H1 (cell line): ENCODE results near the gene GRID1. TPM values are rescaled to one million over a fixed set of nuclear protein-coding genes. Genes with fewer than 3 reads are reported as not detected.

Source experiments
- CTCF ChIA-PET: fragments of 300-600 bp; sonication (Branson Sonifier 250); formaldehyde crosslinking; loops from one replicate; lab custom pipeline; 2021; ENCODE audit not compliant: partially characterized antibody; lab: Charles Lee
- POLR2A ChIA-PET: fragments of 300-600 bp; sonication (Branson Sonifier 250); formaldehyde crosslinking; loops from one replicate; lab custom pipeline; 2021; ENCODE audit warnings: inconsistent platforms; ENCODE audit not compliant: partially characterized antibody; lab: Charles Lee
- DNase-seq, 2 experiments: peaks; one replicate each; pipeline versions ENCODE4 v3.0.0 to v3.0.0-alpha.2; 2010 to 2022; ENCODE audit warnings: low spot score in 2 of 2, low read depth in 1 of 2, mixed read lengths in 1 of 2
- FAIRE-seq: peaks from 2 replicates; lab custom pipeline; 2011; peaks lifted over from hg19 to GRCh38; lab: Jason Lieb, UNC
- H2AFZ ChIP-seq: 2 replicates; pipeline ENCODE4 v1.8.1; 2012; ENCODE audit warnings: low read length, inconsistent platforms
- H2AK5ac ChIP-seq: 2 replicates; pipeline ENCODE4 v1.6.1; 2013; ENCODE audit warnings: low read depth, low read length
- H2BK120ac ChIP-seq: replicated peaks from 2 replicates; pipeline ENCODE3; 2013; ENCODE audit warnings: low read depth, low read length, inconsistent platforms
- H2BK12ac ChIP-seq: 2 replicates; pipeline ENCODE4 v1.6.1; 2013; ENCODE audit warnings: low read depth, low read length
- H2BK15ac ChIP-seq: 2 replicates; pipeline ENCODE4 v1.6.1; 2013; ENCODE audit warnings: low read length
- H2BK20ac ChIP-seq: 2 replicates; pipeline ENCODE4 v1.6.1; 2013; ENCODE audit warnings: low read length
- H2BK5ac ChIP-seq: 2 replicates; pipeline ENCODE4 v1.6.1; 2013; ENCODE audit warnings: low read depth, low read length
- H3K14ac ChIP-seq: 2 replicates; pipeline ENCODE4 v1.6.1; 2013; ENCODE audit warnings: inconsistent platforms; ENCODE audit not compliant: insufficient read length
- H3K18ac ChIP-seq: 2 replicates; pipeline ENCODE4 v1.6.1; 2013; ENCODE audit warnings: low read length; ENCODE audit errors: extremely low read depth
- H3K23ac ChIP-seq: 2 replicates; pipeline ENCODE4 v1.6.1; 2013; ENCODE audit warnings: inconsistent platforms; ENCODE audit not compliant: insufficient read length
- H3K23me2 ChIP-seq: 2 replicates; pipeline ENCODE4 v1.6.1; 2013; ENCODE audit warnings: low read depth, low read length
- H3K27ac ChIP-seq: 2 replicates; pipeline ENCODE4 v1.6.1; 2011; ENCODE audit warnings: low read depth, low read length, inconsistent platforms
- H3K27me3 ChIP-seq, 4 experiments: replicated peaks in 1 of 4; 1 replicate in 1 of 4; 2 replicates in 3 of 4; pipeline versions ENCODE4 v1.6.1 to v1.8.1; 2011 to 2013; ENCODE audit warnings: low read length in 3 of 4, mild to moderate bottlenecking in 3 of 4, inconsistent platforms in 2 of 4, mixed read lengths in 2 of 4, moderate library complexity in 1 of 4; ENCODE audit not compliant: control insufficient read depth in 3 of 4, insufficient read depth in 3 of 4; ENCODE audit errors: extremely low read depth in 1 of 4
- H3K36me3 ChIP-seq, 4 experiments: 2 replicates each; pipeline versions ENCODE4 v1.6.1 to v1.8.1; 2011 to 2013; ENCODE audit warnings: mild to moderate bottlenecking in 4 of 4, low read length in 3 of 4, moderate library complexity in 2 of 4, control low read depth in 1 of 4, inconsistent platforms in 1 of 4; ENCODE audit not compliant: insufficient read depth in 4 of 4, control insufficient read depth in 2 of 4
- H3K4ac ChIP-seq: replicated peaks from 2 replicates; pipeline ENCODE3; 2013; ENCODE audit warnings: low read length, low read depth, mixed read lengths, inconsistent platforms; ENCODE audit not compliant: insufficient read length
- H3K4me1 ChIP-seq, 4 experiments: replicated peaks in 1 of 4; 1 replicate in 1 of 4; 2 replicates in 3 of 4; pipeline versions ENCODE4 v1.6.1 to v1.8.1; 2011 to 2013; ENCODE audit warnings: low read length in 3 of 4, inconsistent platforms in 2 of 4, mixed read lengths in 1 of 4; ENCODE audit not compliant: insufficient read depth in 4 of 4, control insufficient read depth in 3 of 4
- H3K4me2 ChIP-seq, 2 experiments: 2 replicates each; pipeline versions ENCODE4 v1.6.1 to v1.8.1; 2011 to 2013; ENCODE audit warnings: low read depth in 2 of 2, low read length in 2 of 2, control low read depth in 1 of 2, inconsistent platforms in 1 of 2, mild to moderate bottlenecking in 1 of 2; ENCODE audit not compliant: insufficient read depth in 1 of 2
- H3K4me3 ChIP-seq, 4 experiments: fragments of 200-600, 300-600 bp in 1 of 4; sonication (generic), shearing (Covaris generic), sonication (Bioruptor Twin) in 1 of 4; 2 replicates each; pipeline versions ENCODE4 v1.5.1 to v1.8.1; 2011 to 2016; ENCODE audit warnings: low read length in 4 of 4, low read depth in 3 of 4, control low read depth in 2 of 4, inconsistent platforms in 2 of 4, mild to moderate bottlenecking in 2 of 4, mixed read lengths in 1 of 4, moderate library complexity in 1 of 4; ENCODE audit not compliant: insufficient read depth in 2 of 4; ENCODE audit errors: extremely low read depth in 1 of 4
- H3K56ac ChIP-seq: replicated peaks from 2 replicates; pipeline ENCODE3; 2013; ENCODE audit warnings: low read depth, mild to moderate bottlenecking, mixed read lengths, low read length, inconsistent platforms; ENCODE audit not compliant: insufficient read length
- H3K79me1 ChIP-seq: 2 replicates; pipeline ENCODE4 v1.6.1; 2013; ENCODE audit warnings: low read depth, low read length, control low read depth
- H3K79me2 ChIP-seq, 2 experiments: 2 replicates each; pipeline versions ENCODE4 v1.6.1 to v1.8.1; 2012 to 2013; ENCODE audit warnings: low read length in 2 of 2, mild to moderate bottlenecking in 2 of 2, inconsistent platforms in 1 of 2; ENCODE audit not compliant: insufficient read depth in 2 of 2, control insufficient read depth in 1 of 2
- H3K9ac ChIP-seq, 4 experiments: replicated peaks in 1 of 4; 1 replicate in 1 of 4; 2 replicates in 3 of 4; pipeline versions ENCODE4 v1.6.1 to v1.8.1; 2011 to 2013; ENCODE audit warnings: low read depth in 3 of 4, low read length in 3 of 4, control low read depth in 2 of 4, mild to moderate bottlenecking in 2 of 4, moderate library complexity in 2 of 4, inconsistent platforms in 1 of 4; ENCODE audit errors: extremely low read depth in 1 of 4
- H3K9me3 ChIP-seq, 2 experiments: 2 replicates each; pipeline versions ENCODE4 v1.6.1 to v1.8.1; 2012 to 2013; ENCODE audit warnings: mild to moderate bottlenecking in 2 of 2, moderate library complexity in 2 of 2, control low read depth in 1 of 2, inconsistent platforms in 1 of 2, low read depth in 1 of 2, low read length in 1 of 2, mixed read lengths in 1 of 2; ENCODE audit not compliant: insufficient read depth in 2 of 2
- H4K20me1 ChIP-seq, 2 experiments: replicated peaks in 1 of 2; 2 replicates each; pipeline versions ENCODE3 to v1.8.1; 2011 to 2013; ENCODE audit warnings: inconsistent platforms in 2 of 2, low read length in 2 of 2, mild to moderate bottlenecking in 1 of 2; ENCODE audit not compliant: insufficient read depth in 2 of 2, control insufficient read depth in 1 of 2
- H4K5ac ChIP-seq: 2 replicates; pipeline ENCODE4 v1.6.1; 2013; ENCODE audit warnings: low read length, low read depth, mixed read lengths, inconsistent platforms; ENCODE audit not compliant: insufficient read length
- H4K8ac ChIP-seq: 2 replicates; pipeline ENCODE4 v1.8.0; 2013; ENCODE audit warnings: mild to moderate bottlenecking, moderate library complexity, low read length, inconsistent platforms; ENCODE audit not compliant: insufficient read depth; ENCODE audit errors: extremely low read depth
- H4K91ac ChIP-seq: replicated peaks from 2 replicates; pipeline ENCODE3; 2013; ENCODE audit warnings: low read length, mixed read lengths, inconsistent platforms; ENCODE audit not compliant: insufficient read length
- BRCA1 ChIP-seq: IDR thresholded peaks from 2 replicates; pipeline ENCODE4 v1.6.1; 2012; ENCODE audit warnings: low read depth, low read length, improper control_type of control experiment
- CEBPB ChIP-seq: IDR thresholded peaks from 2 replicates; pipeline ENCODE4 v1.6.1; 2012; ENCODE audit warnings: low read depth, low read length
- GABPA ChIP-seq: IDR thresholded peaks from 2 replicates; pipeline ENCODE4 v1.6.1; 2011; ENCODE audit warnings: mild to moderate bottlenecking, low read length, moderate library complexity, borderline replicate concordance; ENCODE audit not compliant: insufficient read depth
- GTF2F1 ChIP-seq: IDR thresholded peaks from 2 replicates; pipeline ENCODE4 v1.6.1; 2012; ENCODE audit warnings: low read depth, low read length, improper control_type of control experiment, borderline replicate concordance
- KDM1A ChIP-seq: fragments of 200-600, 300-600 bp; sonication (generic); IDR thresholded peaks from 2 replicates; pipeline ENCODE4 v1.7.1; 2016; ENCODE audit warnings: mild to moderate bottlenecking, low read length, borderline replicate concordance
- KDM5A ChIP-seq: fragments of 200-600 bp; IDR thresholded peaks from 2 replicates; pipeline ENCODE4 v1.7.1; 2012; ENCODE audit warnings: mild to moderate bottlenecking, low read length, inconsistent platforms, mixed read lengths
- NANOG ChIP-seq: IDR thresholded peaks from 2 replicates; pipeline ENCODE4 v1.6.1; 2011; ENCODE audit warnings: low read length, low read depth, mild to moderate bottlenecking, inconsistent platforms; ENCODE audit not compliant: insufficient read depth, poor library complexity, severe bottlenecking
- POLR2A ChIP-seq, 2 experiments: IDR thresholded peaks; 1 replicate in 1 of 2; 2 replicates in 1 of 2; pipeline ENCODE4 v1.6.1; 2011; ENCODE audit warnings: low read depth in 2 of 2, low read length in 2 of 2, mild to moderate bottlenecking in 2 of 2; ENCODE audit errors: control extremely low read depth in 1 of 2
- POU5F1 ChIP-seq: IDR thresholded peaks from 2 replicates; pipeline ENCODE4 v1.6.1; 2011; ENCODE audit warnings: low read depth, mild to moderate bottlenecking, low read length, moderate library complexity
- RXRA ChIP-seq: IDR thresholded peaks from 2 replicates; pipeline ENCODE4 v1.6.1; 2011; ENCODE audit warnings: low read depth, mild to moderate bottlenecking, low read length, moderate library complexity; ENCODE audit not compliant: insufficient read depth
- SRF ChIP-seq: IDR thresholded peaks from 2 replicates; pipeline ENCODE4 v1.6.1; 2011; ENCODE audit warnings: mild to moderate bottlenecking, low read depth, low read length, moderate library complexity
- SUZ12 ChIP-seq: fragments of 200-600 bp; sonication (generic); IDR thresholded peaks from 2 replicates; pipeline ENCODE4 v1.6.1; 2012; ENCODE audit warnings: mild to moderate bottlenecking, inconsistent platforms, low read length, moderate library complexity, mixed read lengths
- TEAD4 ChIP-seq: IDR thresholded peaks from 2 replicates; pipeline ENCODE4 v1.6.1; 2012; ENCODE audit warnings: low read depth, low read length, inconsistent platforms, mixed read lengths
- YY1 ChIP-seq: IDR thresholded peaks from 2 replicates; pipeline ENCODE4 v1.6.1; 2011; ENCODE audit warnings: low read depth, mild to moderate bottlenecking, low read length
- WGBS, 2 experiments: shearing (Covaris generic) in 1 of 2; methylation state at CpG; one replicate each; pipeline versions ENCODE4 v1.1.6 to v1.1.7; 2013 to 2015; ENCODE audit warnings: low lambda C conversion rate in 2 of 2, mixed read lengths in 2 of 2, inconsistent platforms in 1 of 2, low coverage in 1 of 2, missing lambda C conversion rate in 1 of 2; ENCODE audit not compliant: insufficient replicate concordance in 2 of 2, insufficient coverage in 1 of 2, insufficient read length in 1 of 2; ENCODE audit errors: extremely low coverage in 1 of 2, missing lambda C conversion rate in 1 of 2; 5-methylcytosine and 5-hydroxymethylcytosine counted together
- polyA plus RNA-seq, 7 experiments: library from polyadenylated mRNA; depleted of rRNA in 3 of 7; stranded (reverse) in 5 of 7; unstranded in 2 of 7; fragments of >200 nt in 5 of 7; fragments of 200-250 nt in 2 of 7; gene quantifications; 1 replicate in 5 of 7; 2 replicates in 1 of 7; 4 replicates in 1 of 7; pipeline versions ENCODE4 v1.2.1 to v1.2.3, GENCODE V29; 2011 to 2013; ENCODE audit warnings: missing spikeins in 2 of 7, mixed read lengths in 2 of 7
- total RNA-seq: library from RNA; stranded (reverse); fragmentation: NEBNext Ultra II Directional; extraction: Animal tissue kit (Norgen Biotek cat#: 25700); gene quantifications from 2 replicates; pipeline ENCODE4 v1.2.1, GENCODE V29; 2021
- TF ChIP-seq, protein P1 (sequence below): IDR thresholded peaks from 2 replicates; pipeline ENCODE4 v1.6.1; 2012; ENCODE audit warnings: inconsistent platforms

Gene GRID1
- total and polyA plus RNA-seq, 2 of the 8 experiments (the other 6 are each of a cell fraction or from before 2014, with no cell fraction given) = 0.22 to 0.30 TPM

DNA sequence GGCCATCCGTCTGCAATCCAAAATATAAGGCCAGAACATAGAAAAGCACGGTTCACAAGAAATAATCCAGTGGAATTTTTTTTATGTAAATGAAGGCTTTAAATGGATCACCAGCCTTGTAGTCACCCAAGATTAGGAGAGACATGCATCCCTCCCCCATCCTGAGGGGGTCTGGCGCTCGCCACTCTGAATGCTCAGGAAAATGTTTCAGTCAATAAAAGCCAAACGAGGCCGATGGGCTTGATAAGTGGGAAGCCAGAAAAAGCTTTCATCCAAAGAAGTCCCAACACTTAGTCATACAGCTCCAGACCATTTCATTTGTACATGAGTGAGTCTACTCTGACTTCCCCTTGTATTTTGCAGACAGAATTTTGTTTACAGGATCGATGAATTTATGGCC, 631.8 kb downstream of the GRID1 start:
- Histone ChIP-seq H4K91ac (no peak overlapping the region), H3K14ac (no peak overlapping the region), H3K56ac (no peak overlapping the region), H3K9me3 (no peaks in the 10 kb centered on the region), H3K79me1 (no peaks in the 10 kb centered on the region), H3K79me2 (no peaks in the 10 kb centered on the region), H3K4me2 (no peak overlapping the region), H4K8ac (no peak overlapping the region), H2BK12ac (no peak overlapping the region), H2BK120ac (no peak overlapping the region), H4K5ac (no peak overlapping the region), H2AK5ac (no peak overlapping the region), H2AFZ (no peak overlapping the region), H4K20me1 (no peaks in the 10 kb centered on the region), H3K23me2 (no peaks in the 10 kb centered on the region; the same call in 1 of the 2 replicates), H3K18ac (no peak overlapping the region), H3K27me3 (no peaks in the 10 kb centered on the region), H3K36me3 (no peaks in the 10 kb centered on the region), H3K27ac (no peak overlapping the region), H3K4me1 (no peaks in the 10 kb centered on the region), H2BK5ac (no peak overlapping the region), H2BK20ac (no peak overlapping the region), H2BK15ac (no peak overlapping the region), H3K23ac (no peak overlapping the region), H3K9ac (no peak overlapping the region), H3K4ac (no peak overlapping the region), H3K4me3 (no peak overlapping the region)
- FAIRE-seq = no peak
- CTCF ChIA-PET = no interaction called here
- POLR2A ChIA-PET = no interaction called here
- no peak for DNase-seq
- 92% methylated on average over 7 of the region's 7 CpGs; no CpG with 5 or more reads in 1 of the 2 experiments for WGBS, 2 experiments
- TF ChIP-seq, protein P1, sequence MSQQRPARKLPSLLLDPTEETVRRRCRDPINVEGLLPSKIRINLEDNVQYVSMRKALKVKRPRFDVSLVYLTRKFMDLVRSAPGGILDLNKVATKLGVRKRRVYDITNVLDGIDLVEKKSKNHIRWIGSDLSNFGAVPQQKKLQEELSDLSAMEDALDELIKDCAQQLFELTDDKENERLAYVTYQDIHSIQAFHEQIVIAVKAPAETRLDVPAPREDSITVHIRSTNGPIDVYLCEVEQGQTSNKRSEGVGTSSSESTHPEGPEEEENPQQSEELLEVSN = no peak
- TF ChIP-seq KDM5A (no peak), CEBPB (no peak), TEAD4 (no peak), YY1 (no peak), GTF2F1 (no peak), KDM1A (no peak), GABPA (no peak), RXRA (no peak), POU5F1 (no peak), BRCA1 (no peak), NANOG (no peak), SRF (no peak), SUZ12 (no peak), POLR2A (IDR thresholded peaks at IDR 0.05; ENCODE audit: control extremely low read depth in 1 of 2, low read depth in 2 of 2, low read length in 2 of 2) (no peak)
